Kidney tubule cell (primary cell): ENCODE measurements around the gene ARHGEF37.

Source experiments
- DNase-seq: peaks from one replicate; pipeline ENCODE4 v3.0.0-alpha.2; 2018; ENCODE audit warnings: low spot score

The ARHGEF37 gene

DNA sequence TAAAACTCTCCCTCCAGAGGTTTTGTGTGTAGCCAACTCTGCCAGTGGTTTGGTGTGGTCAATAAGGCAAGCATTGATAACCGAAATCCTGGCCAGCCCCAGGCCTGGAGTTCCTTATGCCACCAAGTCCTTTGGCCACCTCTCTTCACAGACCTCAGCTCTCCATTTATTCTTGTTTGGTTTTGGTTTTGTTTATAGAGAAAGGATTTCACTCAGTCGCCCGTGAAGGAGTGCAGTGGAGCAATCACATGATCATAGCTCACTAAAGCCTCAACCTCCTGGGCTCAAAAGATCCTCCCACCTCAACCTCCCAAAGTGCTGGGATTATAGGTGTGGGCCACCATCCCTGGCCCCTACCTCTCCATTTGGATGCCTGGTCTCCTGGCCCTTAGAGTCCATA is 93.4 kb downstream of the ARHGEF37 start:
- peak; percentile 37 for DNase-seq

DNA sequence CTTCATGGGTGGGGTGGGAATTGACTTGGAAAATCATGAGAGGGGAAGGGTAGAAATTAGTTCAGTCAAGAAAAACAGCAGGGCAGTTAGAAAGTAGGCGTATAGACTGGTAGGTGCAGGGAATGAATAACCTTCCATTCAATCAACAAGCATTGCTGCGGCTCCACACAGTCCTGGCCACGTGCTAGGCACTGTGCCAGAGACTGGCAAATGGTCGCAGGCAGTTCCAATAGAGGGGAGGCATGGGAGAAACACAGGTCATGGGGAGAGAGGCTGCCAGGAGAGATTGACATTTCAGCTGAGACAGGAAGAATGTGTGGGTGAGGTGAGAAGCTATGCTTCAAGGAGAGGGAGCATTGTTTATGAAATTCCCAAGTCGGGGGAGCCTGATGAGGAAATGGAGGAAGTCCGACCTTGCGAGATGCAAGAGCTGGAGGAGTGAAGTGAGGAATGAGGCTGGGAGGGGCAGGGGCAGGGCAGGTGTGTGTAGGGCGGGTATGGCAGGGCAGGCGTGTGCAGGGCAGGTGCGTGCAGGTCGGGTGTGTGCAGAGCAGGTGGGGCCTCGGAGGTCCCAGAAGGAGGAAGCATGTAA is 94.4 kb downstream of the ARHGEF37 start:
- peak; percentile 54 for DNase-seq

DNA sequence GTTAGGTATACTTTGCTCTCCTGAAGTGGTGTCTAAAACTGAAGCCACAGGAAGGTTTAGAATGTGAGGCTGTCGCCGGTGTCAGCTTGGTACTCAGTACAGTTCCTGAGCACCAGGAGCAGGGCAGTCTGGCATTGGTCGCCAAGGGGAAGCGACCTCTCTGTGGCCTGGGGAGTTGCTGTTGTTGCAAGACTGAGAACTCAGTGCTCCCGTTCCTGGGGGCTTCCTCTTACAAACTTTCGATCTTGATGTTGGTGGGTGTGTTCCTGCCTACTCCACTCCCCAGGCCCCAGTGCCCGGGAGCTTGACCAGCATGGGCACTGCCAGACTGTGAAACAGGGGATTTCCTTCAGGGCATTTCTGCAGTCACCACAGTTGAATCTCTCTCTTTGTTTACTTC is 96.4 kb downstream of the ARHGEF37 start:
- no peak for DNase-seq

DNA sequence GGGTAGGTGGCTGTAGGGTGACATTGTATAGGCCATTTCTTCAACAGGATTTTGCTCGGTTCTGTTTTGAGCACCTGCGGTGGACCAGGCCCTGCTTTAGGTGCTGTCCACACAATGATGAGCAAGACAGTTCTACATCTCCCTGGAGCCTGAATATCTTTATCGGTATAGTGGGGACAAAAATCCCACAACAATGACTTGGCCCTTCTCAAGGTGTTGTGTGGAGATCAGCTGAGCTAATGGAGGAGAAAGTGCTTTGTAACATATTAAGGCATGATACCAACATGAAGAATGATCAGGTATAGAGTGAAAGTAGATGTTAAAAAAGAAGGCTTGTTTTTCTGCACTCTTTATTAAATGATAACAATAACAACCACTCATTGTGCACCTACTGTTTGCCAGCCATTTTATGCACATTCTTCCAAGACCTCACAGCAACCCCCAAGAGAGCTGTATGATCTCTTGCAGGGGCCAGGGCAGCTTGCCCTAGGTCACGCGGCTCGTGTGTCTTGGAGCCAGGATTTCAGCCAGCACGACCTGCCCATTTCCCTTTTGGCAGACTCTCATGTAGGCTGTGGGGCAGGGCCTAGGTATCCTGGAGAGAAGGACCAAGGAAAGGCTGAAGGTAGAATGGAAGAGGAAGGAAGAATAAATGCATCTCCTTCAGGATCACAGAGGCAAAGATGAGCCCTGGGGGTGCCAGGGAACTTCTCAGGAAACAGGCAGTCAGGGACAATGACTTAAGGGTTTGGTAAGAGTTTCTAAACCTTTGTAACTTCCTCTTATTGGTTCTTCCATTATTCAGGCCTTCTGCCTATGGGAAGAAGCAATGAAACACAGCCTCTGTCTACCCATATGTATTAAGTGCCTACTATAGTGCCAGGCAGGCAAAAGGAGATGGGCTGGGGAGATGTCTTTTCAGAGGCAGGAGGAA is 98.8 kb downstream of the ARHGEF37 start:
- DNase-seq = no peak

DNA sequence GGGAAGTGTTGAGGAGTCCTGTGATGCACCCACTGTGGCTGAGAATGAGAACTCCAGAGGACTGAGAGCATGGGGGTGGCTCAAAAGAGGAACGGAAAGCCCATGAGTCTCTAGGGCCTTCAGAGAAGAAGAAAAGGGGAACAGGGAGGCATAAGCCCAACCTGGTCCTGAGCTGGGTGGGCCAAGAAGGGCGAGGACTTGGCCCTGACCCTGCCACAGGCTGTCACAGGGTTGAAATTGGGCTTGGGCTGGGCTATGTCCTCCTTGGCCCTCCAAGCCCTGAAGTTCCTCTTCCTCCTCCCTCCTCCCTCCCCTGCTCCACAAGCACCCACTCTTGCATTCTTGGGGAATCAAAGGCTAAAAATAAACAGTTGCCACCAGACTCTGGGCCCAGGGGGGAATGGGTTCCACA is 99.5 kb downstream of the ARHGEF37 start:
- no peak for DNase-seq

DNA sequence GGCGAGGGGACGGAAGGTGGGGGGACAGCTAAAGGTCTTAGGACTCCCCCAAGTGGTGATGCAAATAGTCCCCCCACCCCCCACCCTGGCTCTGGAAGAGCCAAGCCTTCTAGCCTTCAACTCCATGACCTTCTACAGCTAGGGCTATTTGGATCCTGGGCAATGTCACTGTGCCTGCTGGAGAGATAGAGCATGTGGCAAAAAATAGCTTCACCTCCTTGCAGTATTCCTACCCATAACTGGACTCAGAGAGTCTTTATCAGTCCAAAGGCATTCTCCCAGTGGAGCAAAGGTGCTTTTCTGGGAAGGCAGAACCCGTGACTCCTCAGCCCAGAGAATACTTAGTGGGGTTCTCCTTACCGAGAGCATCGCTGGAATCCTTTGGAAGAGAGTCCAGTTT is 100.0 kb downstream of the ARHGEF37 start:
- DNase-seq = no peak

DNA sequence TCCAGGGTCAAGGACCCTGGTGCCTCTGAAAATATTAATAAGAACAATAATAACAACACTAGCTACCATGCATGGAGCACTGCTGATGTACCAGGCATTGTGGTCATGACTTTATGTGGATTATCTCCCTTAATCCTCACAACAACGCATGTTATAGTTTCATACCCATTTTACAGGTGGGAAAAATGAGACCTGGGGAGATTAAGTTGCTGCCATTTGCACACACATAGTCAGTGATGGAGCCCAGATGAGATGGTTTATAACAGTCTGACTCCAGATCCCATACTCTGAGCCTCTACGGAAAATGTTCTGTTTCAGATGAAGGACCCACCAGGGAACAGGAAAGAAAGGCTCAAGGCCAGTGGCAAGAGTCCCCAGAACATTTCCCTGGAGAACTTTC is 100.6 kb downstream of the ARHGEF37 start:
- DNase-seq = no peak

DNA sequence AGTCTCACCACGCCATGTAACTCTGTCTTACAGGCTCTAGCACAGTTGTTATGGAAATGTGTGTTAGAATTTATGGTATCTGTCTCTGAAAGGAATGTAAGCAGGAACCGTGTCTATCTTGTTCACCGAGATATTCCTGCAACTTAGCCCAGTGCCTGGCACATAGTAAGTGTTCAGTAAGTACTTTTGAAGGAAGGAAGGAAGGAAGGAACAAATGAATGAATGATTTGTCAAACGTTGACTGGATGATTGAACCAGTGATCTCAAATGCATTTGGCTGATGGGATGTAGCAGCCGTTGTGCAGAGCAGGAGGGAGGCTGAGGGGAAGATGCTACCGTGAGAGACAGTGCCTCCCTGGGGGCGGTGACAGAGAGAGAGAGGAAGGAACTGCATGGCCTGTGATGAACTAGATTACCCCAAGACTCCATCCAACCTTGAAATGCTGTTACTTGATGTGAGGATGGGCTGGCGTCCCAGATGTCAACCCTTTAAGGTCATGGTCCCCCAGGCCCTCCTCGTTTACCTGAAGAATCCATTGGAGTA is 101.3 kb downstream of the ARHGEF37 start:
- no peak for DNase-seq

DNA sequence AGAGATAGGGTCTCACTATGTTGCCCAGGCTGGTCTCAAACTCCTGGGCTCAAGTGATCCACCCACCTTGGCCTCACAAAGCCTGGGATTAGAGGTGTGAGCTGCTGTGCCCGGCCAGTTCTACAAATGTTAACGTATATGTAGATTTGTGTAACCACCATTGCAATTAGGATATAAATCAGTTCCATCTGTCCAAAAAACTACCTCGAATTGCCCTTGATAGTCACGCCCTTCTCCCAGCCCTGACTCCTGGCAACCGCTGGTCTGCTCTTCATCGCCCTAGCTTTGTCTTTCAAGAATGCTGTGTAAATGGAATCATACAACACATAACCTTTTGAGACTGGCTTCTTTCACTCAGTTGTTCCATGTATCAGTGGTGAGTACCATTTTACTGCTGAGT is 102.7 kb downstream of the ARHGEF37 start:
- DNase-seq = no peak

DNA sequence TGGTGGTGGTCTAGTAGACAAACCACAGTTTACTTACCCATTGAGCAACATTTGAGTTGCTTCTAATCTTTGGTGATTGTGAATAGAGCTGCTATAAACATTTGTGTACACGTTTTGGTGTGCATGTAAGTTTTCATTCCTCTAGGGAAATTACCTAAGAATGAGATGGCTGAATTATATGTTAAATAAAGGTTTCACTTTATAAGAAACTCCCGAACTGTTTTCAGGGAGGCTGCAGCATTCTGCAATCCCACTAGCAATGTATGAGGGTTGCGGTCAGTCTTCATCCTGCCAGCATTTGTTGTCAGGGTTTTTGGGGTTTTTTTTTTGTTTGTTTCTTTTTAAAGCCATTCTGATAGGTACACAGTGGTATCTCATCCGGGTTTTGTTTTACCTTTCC is 103.1 kb downstream of the ARHGEF37 start:
- no peak for DNase-seq
